Suppressor macrophage (primary cell): Measurements from ENCODE around the gene SORBS2.

Experiments used
- DNase-seq, 4 experiments: peaks; one replicate each; pipeline ENCODE4 v3.0.0-alpha.2; 2020 to 2022

The SORBS2 gene

DNA sequence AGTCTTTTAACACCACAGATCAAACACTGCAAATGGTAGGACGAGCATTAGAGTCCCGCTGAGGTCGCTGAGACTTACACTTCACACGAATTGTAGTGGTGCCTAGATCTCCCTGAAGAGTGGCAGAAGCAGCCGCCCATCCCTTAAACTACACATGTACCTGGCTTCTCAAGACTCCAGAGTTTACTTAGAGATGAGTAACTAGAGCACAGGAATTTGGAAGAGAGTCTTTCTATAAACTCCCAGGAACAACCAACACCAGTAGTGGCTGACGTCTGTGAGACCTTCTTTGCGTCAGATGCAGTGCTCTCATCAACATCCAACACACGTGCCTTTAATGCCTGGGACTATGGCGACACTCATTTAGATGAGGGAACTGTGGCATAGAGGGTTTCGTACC lies 12.6 kb downstream of the SORBS2 start:
- no peak for DNase-seq

- no peak for DNase-seq
Observed at GRCh38 chr4:185797596-185798338, 14.2 kb downstream of the SORBS2 start.

DNA sequence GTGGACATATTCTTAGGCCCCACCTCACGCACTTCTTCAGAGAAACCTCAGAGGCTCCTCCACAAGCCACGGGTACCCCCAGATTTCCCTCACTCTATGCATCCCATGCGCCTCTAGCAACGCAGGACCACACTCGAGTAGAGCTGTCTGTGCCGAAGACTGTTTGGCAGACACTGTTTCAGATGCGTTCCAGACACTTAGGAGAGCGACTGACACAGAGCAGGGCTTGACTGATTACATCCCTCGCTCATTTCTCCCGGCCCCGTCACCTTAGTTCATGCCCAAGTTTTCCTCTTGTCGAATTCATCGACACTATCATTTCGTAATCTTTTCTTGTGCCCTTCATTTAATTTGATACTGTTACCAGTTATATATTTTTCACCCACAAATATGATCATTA lies 15.0 kb downstream of the SORBS2 start:
- no peak for DNase-seq

DNA sequence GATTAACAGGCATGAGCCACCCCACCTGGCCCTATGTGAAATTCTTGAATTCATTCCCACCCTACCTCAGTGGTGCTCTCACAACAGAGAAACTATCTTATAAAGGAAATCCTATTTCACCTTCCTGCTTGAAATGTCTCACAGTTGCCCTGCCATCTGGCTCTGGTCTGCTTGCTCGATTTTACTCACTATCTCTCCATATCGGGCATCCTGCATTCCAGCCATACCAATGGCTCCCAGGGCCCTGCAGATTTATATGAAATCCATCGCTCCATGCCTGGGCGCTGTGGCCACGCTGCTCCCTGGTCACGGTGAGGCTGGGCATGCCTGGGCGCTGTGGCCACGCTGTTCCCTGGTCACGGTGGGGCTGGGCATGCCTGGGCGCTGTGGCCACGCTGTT lies 15.8 kb downstream of the SORBS2 start:
- DNase-seq: no peak

- no peak for DNase-seq
Observed at GRCh38 chr4:185794637-185795036, 17.4 kb downstream of the SORBS2 start.

DNA sequence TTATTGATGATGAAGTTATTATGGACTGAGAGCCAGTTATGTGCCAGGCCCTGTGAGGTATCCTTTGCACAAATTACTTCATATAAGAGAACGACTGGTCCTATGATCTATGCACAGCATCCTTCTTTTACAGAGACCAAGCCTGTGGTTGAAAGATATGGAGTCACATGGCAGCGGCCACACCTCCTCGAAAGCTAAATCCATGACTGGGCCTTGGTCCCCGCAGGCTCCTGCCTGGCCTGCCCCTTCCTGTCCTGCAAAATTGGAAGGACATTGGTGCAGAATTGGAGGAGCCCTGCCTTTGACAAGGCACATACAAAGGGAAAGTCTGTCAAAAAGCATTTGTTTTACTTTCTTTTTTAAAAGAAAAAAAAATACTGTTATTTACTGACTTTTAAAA lies 18.3 kb downstream of the SORBS2 start:
- no peak for DNase-seq

DNA sequence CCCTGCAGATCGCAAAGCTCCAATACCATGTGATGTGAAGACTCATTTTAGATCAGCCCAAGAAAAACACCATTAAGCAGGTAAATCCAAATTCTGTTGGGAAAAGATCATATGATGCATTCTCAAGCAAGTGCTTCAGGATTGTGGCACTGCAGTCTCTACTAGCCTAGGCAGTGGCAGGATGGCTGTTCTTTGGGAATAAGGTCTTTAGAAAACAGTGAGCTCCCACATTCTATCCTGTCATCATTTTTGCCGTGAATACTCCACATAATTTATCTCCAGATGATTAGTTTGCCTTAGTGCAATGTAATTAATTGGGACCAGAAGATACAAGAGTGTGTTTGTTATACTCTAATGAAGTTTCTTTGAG lies 18.9 kb downstream of the SORBS2 start:
- DNase-seq: no peak

GRCh38 chr4:185792384-185793115 lies 19.4 kb downstream of the SORBS2 start:
- DNase-seq: no peak

DNA sequence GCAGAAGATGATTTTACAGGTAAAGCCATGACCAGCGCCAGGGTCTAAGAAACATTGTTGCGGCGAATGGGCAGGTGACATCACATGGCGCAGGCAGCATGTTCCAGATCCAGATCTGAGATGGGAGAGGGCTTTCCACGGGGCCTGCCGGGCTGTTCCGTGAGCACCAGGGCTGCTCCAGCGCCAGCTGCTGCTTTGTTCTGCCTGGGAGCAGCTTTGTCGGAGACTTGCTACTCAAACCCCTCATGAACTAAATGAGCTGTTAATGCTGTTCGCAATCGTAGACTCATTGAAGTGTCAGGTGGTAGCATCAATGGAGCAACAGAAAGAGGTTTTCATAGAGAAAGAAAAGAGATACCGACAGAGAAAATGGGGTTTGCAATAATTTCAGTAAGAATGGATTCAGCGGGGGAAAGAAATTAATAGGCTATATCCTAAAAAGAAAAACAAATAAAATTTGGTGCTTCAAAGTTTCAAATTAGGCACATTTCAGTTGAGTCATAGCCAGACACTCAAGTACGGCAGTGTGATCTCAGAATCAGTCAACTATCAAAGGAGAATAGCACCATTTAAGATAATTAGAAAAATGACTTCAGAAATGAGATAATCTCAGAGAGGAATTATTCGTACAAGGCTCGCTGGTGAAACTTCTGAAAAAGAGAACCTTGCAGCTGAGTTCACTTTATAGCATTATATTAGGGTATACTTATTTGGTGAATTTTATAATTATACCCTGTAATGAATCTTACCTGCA lies 23.9 kb downstream of the SORBS2 start:
- DNase-seq: no peak

GRCh38 chr4:185786422-185786821 lies 25.6 kb downstream of the SORBS2 start:
- DNase-seq: no peak

- DNase-seq: no peak
Observed at GRCh38 chr4:185783574-185783973, 28.4 kb downstream of the SORBS2 start.

GRCh38 chr4:185782523-185782922 lies 29.5 kb downstream of the SORBS2 start:
- DNase-seq: no peak

- no peak for DNase-seq
Observed at GRCh38 chr4:185781555-185782215, 30.3 kb downstream of the SORBS2 start.

DNA sequence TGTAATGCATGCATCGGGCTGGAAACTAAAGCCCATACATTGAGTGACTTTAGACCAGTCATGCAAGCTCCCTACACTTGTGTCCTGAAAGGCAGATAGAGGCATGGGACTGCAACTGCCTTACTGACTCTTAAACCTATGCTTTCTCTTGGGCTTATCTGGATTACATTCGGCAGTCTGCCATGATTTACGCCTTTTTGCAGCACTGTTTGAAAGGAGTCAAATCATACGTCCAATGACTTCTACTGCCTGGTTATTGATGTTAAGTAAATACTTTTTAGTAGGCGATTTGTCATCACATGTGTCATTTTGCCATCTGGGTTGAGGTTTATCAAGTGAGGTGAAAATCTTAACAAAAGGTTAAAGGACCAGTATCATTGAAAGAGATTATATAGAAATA lies 31.5 kb downstream of the SORBS2 start:
- no peak for DNase-seq

GRCh38 chr4:185779517-185779916 lies 32.5 kb downstream of the SORBS2 start:
- DNase-seq: no peak

- DNase-seq: no peak
Observed at GRCh38 chr4:185778307-185778706, 33.7 kb downstream of the SORBS2 start.

DNA sequence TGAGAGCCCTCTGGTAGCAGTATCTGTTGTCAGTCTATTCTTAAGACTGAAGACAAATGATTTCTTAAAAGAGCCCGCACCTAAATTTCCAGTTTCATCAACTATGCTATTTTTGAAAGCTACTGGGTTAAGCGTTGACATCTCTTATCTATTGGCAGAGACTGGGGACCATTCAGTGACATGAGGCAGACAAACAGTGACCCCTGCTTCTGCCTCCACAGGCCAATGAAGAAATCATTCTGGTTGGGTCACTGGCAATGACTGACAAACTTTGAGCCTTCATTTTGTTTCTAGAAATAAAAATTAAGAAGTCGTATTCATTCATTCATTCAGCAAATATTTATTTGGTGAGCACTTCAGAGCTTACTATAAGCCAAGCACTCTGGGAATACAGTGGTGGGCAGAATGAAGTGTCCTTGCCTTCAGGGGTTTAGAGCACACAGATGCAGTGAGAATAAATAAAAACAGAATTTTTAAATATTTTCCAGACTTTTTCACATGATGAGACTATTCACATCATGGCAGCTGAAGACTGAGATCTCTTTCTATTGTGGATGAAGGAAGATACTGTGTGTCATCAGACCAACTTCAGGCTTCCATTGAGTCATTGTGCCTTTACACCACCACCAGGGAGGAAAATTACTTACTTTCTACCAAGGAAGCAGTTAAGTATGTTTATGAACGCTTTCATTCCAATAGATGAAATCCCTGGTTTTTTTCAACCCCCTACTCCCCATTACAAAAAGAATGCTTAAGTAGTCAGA lies 36.0 kb downstream of the SORBS2 start:
- DNase-seq: no peak

- DNase-seq: no peak
Observed at GRCh38 chr4:185774845-185775680, 36.9 kb downstream of the SORBS2 start.

DNA sequence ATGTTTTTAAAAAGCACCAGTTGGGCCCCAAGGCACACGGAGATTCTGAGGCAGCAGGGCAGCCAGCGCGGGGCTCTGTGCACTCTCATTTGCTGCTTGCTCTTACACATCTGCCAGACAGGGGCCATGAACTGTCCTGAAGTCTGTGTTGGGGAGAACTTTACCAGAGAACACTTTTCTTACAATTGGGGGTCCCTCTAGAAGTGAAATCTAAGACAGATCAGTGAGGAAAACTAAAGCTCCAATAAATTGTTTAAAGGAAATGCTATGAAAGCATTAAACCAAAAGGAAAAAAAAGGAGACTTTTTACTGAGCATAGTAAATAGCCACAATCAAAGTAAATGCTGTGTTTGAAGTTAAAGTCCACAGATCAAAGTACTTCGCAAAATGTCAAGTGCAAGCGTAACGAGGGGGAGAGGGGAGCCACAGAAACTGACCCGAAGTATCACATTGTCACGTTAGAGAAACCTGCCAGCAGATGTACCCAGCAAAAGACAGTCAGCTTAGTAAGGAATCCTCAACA lies 37.8 kb downstream of the SORBS2 start:
- no peak for DNase-seq

- no peak for DNase-seq
Observed at GRCh38 chr4:185773419-185773818, 38.6 kb downstream of the SORBS2 start.
